ENCODE results near the gene PRDM13. TPM values are rescaled to one million over a fixed set of nuclear protein-coding genes. Genes with fewer than 3 reads are reported as not detected.

PRDM13 gene
- total and polyA plus RNA-seq, 2 of the 8 experiments (the other 6 are each of a cell fraction or from before 2014, with no cell fraction given), result 0.05 to 0.09 TPM

- TF ChIP-seq CHD7 (IDR thresholded peaks at IDR 0.05; ENCODE audit: insufficient replicate concordance, low read length), result no peak
- no peak for TF ChIP-seq ZNF274 (IDR thresholded peaks at IDR 0.05; ENCODE audit: borderline replicate concordance, extremely low read depth, low read length)
- peak; percentile 17 for TF ChIP-seq NANOG (IDR thresholded peaks at IDR 0.05; ENCODE audit: insufficient read depth, low read depth, low read length, poor library complexity, severe bottlenecking)
- no peak for TF ChIP-seq SP4 (IDR thresholded peaks at IDR 0.05; ENCODE audit: low read length)
- TF ChIP-seq POU5F1 (IDR thresholded peaks at IDR 0.05; ENCODE audit: low read depth, low read length), result no peak
- TF ChIP-seq RXRA (IDR thresholded peaks at IDR 0.05; ENCODE audit: insufficient read depth, low read depth, low read length), result no peak
- no peak for TF ChIP-seq ATF2 (IDR thresholded peaks at IDR 0.05; ENCODE audit: low read length)
- TF ChIP-seq KDM4A (IDR thresholded peaks at IDR 0.05; ENCODE audit: low read depth, low read length, severe bottlenecking), result peak; percentile 68
Observed at GRCh38 chr6:99588618-99589289, 17.9 kb upstream of the PRDM13 start (continued).
